Pancreas (tissue), 10 donors: Measurements from ENCODE around the gene MRPL57. TPM values are rescaled to one million over a fixed set of nuclear protein-coding genes. Genes with fewer than 3 reads are reported as not detected.

ENCODE experiments used
- ATAC-seq, 4 donors: fragments of 200-7000 bp; cut with Tn5 transposase; one replicate each; pipeline versions ENCODE4 v1.8.0 to v1.9.1; 2020; ENCODE audit warnings: mild to moderate bottlenecking in 4 of 4, moderate library complexity in 4 of 4
- DNase-seq, 6 donors: peaks; one replicate each; pipeline ENCODE4 v3.0.0-alpha.2; 2020
- FAIRE-seq: peaks from 2 replicates; lab custom pipeline; 2012; peaks lifted over from hg19 to GRCh38; lab: Jason Lieb, UNC
- H3K27ac ChIP-seq, 4 donors: fragments of 200-600 bp; sonication (generic); 1 replicate in 3 of 4; 2 replicates in 1 of 4; pipeline versions ENCODE4 v1.5.0 to v1.8.0; 2020
- H3K27me3 ChIP-seq, 4 donors: fragments of 200-600 bp; one replicate each; pipeline ENCODE4 v1.8.0; 2021
- H3K36me3 ChIP-seq, 3 donors: fragments of 200-600 bp; sonication (generic) in 1 of 3; one replicate each; pipeline versions ENCODE4 v1.5.0 to v1.8.0; 2020 to 2021
- H3K4me1 ChIP-seq, 3 donors: fragments of 200-600 bp; one replicate each; pipeline ENCODE4 v1.8.0; 2021
- H3K4me3 ChIP-seq, 4 donors: fragments of 200-600 bp; sonication (generic) in 2 of 4; one replicate each; pipeline versions ENCODE4 v1.5.0 to v1.8.0; 2020 to 2021
- H3K9me3 ChIP-seq, 4 donors: fragments of 200-600 bp; one replicate each; pipeline ENCODE4 v1.8.0; 2021
- WGBS, 2 donors: extraction: QIAGEN DNeasy Blood & Tissue Kit; methylation state at CpG; one replicate each; pipeline ENCODE4 v1.1.7; 2013; 5-methylcytosine and 5-hydroxymethylcytosine counted together
- intact Hi-C, 3 donors: fragments of 100-400 bp; cut with DNase I; formaldehyde crosslinking; loops; one replicate each; pipeline versions ENCODE4 v1.11.1 to v1.14.2; 2022
- polyA plus RNA-seq, 2 donors: library from polyadenylated mRNA; stranded (reverse); fragments of 200-250 nt; gene quantifications; one replicate each; pipeline ENCODE4 v1.2.3, GENCODE V29; 2013
- total RNA-seq, 6 donors: library from RNA; stranded (reverse); fragmentation: NEBNext Ultra II Directional in 4 of 6; extraction: Animal tissue kit (Norgen Biotek cat#: 25700) in 4 of 6; gene quantifications; one replicate each; pipeline versions ENCODE4 v1.2.1 to v1.2.4, GENCODE V29; 2021 to 2023
- TF ChIP-seq, protein P1 (sequence below), 4 donors: fragments of 200-600 bp; sonication (generic) in 3 of 4; IDR thresholded peaks; one replicate each; pipeline versions ENCODE4 v1.5.0 to v1.8.0; 2021; ENCODE audit warnings: antibody characterized with exemption in 4 of 4
- donor health status: healthy with polysubstance abuse.
- donor health status: DM: no; HTN: no; CAD: no; lungs with moderate emphysema.
- donor health status: DM: no; HTN: no; CAD: no.
- donor health status: control.
- donor health status: control.
- donor health status: Bipolar disorder and iron deficiency.
- donor health status: DM: yes; HTN: yes; CAD: no.
- donor health status: DM: no; HTN: no; CAD: no.
- donor health status: DM: no; HTN: no; CAD: no.
- donor health status: DM: yes; HTN: yes; CAD: no.

MRPL57 gene
- total and polyA plus RNA-seq, 8 donors, result 5.6 to 20.1 (median 8.2) TPM

GRCh38 chr13:21137696-21138095, 38.8 kb upstream of the MRPL57 start:
- H3K36me3 ChIP-seq, result no peaks in the 10 kb centered on the region
- H3K27ac ChIP-seq, result no peak overlapping the region
- H3K9me3 ChIP-seq, result no peaks in the 10 kb centered on the region
- intact Hi-C loops, result no loop called here
- H3K4me3 ChIP-seq, result no peak overlapping the region
- TF ChIP-seq, protein P1, sequence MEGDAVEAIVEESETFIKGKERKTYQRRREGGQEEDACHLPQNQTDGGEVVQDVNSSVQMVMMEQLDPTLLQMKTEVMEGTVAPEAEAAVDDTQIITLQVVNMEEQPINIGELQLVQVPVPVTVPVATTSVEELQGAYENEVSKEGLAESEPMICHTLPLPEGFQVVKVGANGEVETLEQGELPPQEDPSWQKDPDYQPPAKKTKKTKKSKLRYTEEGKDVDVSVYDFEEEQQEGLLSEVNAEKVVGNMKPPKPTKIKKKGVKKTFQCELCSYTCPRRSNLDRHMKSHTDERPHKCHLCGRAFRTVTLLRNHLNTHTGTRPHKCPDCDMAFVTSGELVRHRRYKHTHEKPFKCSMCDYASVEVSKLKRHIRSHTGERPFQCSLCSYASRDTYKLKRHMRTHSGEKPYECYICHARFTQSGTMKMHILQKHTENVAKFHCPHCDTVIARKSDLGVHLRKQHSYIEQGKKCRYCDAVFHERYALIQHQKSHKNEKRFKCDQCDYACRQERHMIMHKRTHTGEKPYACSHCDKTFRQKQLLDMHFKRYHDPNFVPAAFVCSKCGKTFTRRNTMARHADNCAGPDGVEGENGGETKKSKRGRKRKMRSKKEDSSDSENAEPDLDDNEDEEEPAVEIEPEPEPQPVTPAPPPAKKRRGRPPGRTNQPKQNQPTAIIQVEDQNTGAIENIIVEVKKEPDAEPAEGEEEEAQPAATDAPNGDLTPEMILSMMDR (IDR thresholded peaks at IDR 0.05), result no peak
- ATAC-seq, result no peak
- no peak for DNase-seq
- FAIRE-seq, result no peak
- peaks cover 6 to 20% (median 14%) of the 10 kb centered on the region in 3 donors for H3K4me1 ChIP-seq
- 82 to 84% methylated on average over 5 of the region's 5 CpGs for WGBS, 2 donors
- H3K27me3 ChIP-seq, result no peaks in the 10 kb centered on the region

- intact Hi-C loops, result no loop called here
- 24 to 35% methylated on average over 1 of the region's 1 CpG for WGBS, 2 donors
- Histone ChIP-seq H3K27ac (peak overlapping the region in 1 of 4 donors; percentile 27), H3K4me3 (no peak overlapping the region), H3K4me1 (peaks cover 6 to 27% (median 18%) of the 10 kb centered on the region in 3 donors), H3K36me3 (peaks cover 0 to 2% (median 0%) of the 10 kb centered on the region in 3 donors), H3K27me3 (no peaks in the 10 kb centered on the region), H3K9me3 (no peaks in the 10 kb centered on the region)
- FAIRE-seq, result no peak
- TF ChIP-seq, protein P1 (IDR thresholded peaks at IDR 0.05), result no peak
- DNase-seq, result no peak
- peak in 3 of 4 donors; percentile 5 to 37 (median 15) for ATAC-seq
Measured at GRCh38 chr13:21138561-21138960, 37.9 kb upstream of the MRPL57 start.

DNA sequence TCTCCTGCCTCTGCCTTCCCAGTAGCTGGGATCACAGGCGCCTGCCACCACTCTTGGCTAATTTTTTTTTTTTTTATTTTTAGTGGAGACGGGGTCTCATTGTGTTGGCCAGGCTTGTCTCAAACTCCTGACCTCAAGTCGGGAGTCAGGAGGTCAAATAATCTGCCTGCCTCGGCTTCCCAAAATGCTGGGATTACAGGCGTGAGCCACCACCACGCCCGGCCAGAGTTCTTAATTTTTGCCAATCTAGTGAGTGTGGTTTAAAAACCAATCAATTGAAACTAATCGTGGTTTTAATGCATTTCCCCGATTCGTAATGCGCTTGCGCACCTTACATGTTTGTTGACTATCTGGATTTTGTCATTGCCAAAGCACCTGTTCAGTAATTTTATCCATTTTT, 37.1 kb upstream of the MRPL57 start:
- TF ChIP-seq, protein P1 (IDR thresholded peaks at IDR 0.05), result no peak
- Histone ChIP-seq H3K4me3 (peak overlapping the region in 2 of 4 donors; percentile 73 to 83), H3K4me1 (peaks cover 6 to 27% (median 18%) of the 10 kb centered on the region in 3 donors), H3K9me3 (no peaks in the 10 kb centered on the region), H3K36me3 (peaks cover 0 to 2% (median 0%) of the 10 kb centered on the region in 3 donors), H3K27ac (peak overlapping the region; percentile 86 to 96 (median 94)), H3K27me3 (no peaks in the 10 kb centered on the region)
- DNase-seq (peak in 1 of 6 donors; percentile 15), ATAC-seq (peak in 1 of 4 donors; percentile 0), FAIRE-seq (no peak)
- WGBS, 2 donors, result 64 to 73% methylated on average over 12 of the region's 12 CpGs
- intact Hi-C loops, result no loop called here

- Histone ChIP-seq H3K27me3 (no peaks in the 10 kb centered on the region), H3K4me1 (peaks cover 6 to 27% (median 18%) of the 10 kb centered on the region in 3 donors), H3K36me3 (peaks cover 0 to 12% (median 2%) of the 10 kb centered on the region in 3 donors), H3K4me3 (no peak overlapping the region), H3K27ac (no peak overlapping the region), H3K9me3 (no peaks in the 10 kb centered on the region)
- FAIRE-seq, result no peak
- TF ChIP-seq, protein P1 (IDR thresholded peaks at IDR 0.05), result no peak
- intact Hi-C loops, result no loop called here
- no peak for DNase-seq
- WGBS, 2 donors, result 94 to 96% methylated on average over 3 of the region's 3 CpGs
- ATAC-seq, result no peak
Measured at GRCh38 chr13:21142766-21143165, 33.7 kb upstream of the MRPL57 start.

GRCh38 chr13:21147827-21148226, 28.6 kb upstream of the MRPL57 start:
- Histone ChIP-seq H3K27me3 (no peaks in the 10 kb centered on the region), H3K36me3 (peaks cover 0 to 15% (median 2%) of the 10 kb centered on the region in 3 donors), H3K27ac (no peak overlapping the region), H3K9me3 (no peaks in the 10 kb centered on the region), H3K4me3 (no peak overlapping the region), H3K4me1 (peaks cover 0 to 5% (median 2%) of the 10 kb centered on the region in 3 donors)
- intact Hi-C loops, result no loop called here
- TF ChIP-seq, protein P1 (IDR thresholded peaks at IDR 0.05), result no peak
- 77 to 80% methylated on average over 4 of the region's 4 CpGs for WGBS, 2 donors
- ATAC-seq (no peak), FAIRE-seq (no peak), DNase-seq (no peak)
